ENCODE data around the gene NUCB1.

Gene NUCB1

GRCh38 chr19:48968813-48969218, 68.7 kb downstream of the NUCB1 start:
- DNase-seq = no peak
- H3K27me3 ChIP-seq (ENCODE audit: insufficient read depth, low read depth, severe bottlenecking) = no peaks in the 10 kb centered on the region
- TF ChIP-seq CTCF (IDR thresholded peaks at IDR 0.05; ENCODE audit: low read depth, low read length) = no peak
- no peak overlapping the region for H3K27ac ChIP-seq
- H3K9me3 ChIP-seq (ENCODE audit: severe bottlenecking) = peaks cover 4% of the 10 kb centered on the region
- peaks cover 52% of the 10 kb centered on the region for H3K36me3 ChIP-seq
- no peak overlapping the region for H3K4me3 ChIP-seq (ENCODE audit: low read depth, low read length)

GRCh38 chr19:48969276-48970138, 69.4 kb downstream of the NUCB1 start:
- Histone ChIP-seq H3K27ac (no peak overlapping the region), H3K4me3 (ENCODE audit: low read depth, low read length) (no peak overlapping the region), H3K27me3 (ENCODE audit: insufficient read depth, low read depth, severe bottlenecking) (no peaks in the 10 kb centered on the region), H3K36me3 (peaks cover 57% of the 10 kb centered on the region), H3K9me3 (ENCODE audit: severe bottlenecking) (peaks cover 4% of the 10 kb centered on the region)
- TF ChIP-seq CTCF (IDR thresholded peaks at IDR 0.05; ENCODE audit: low read depth, low read length) = no peak
- no peak for DNase-seq

GRCh38 chr19:48970139-48970766, 70.1 kb downstream of the NUCB1 start:
- DNase-seq = no peak
- no peak for TF ChIP-seq CTCF (IDR thresholded peaks at IDR 0.05; ENCODE audit: low read depth, low read length)
- Histone ChIP-seq H3K4me3 (ENCODE audit: low read depth, low read length) (no peak overlapping the region), H3K27me3 (ENCODE audit: insufficient read depth, low read depth, severe bottlenecking) (no peaks in the 10 kb centered on the region), H3K36me3 (peaks cover 57% of the 10 kb centered on the region), H3K27ac (peak overlapping the region; percentile 19; the same call in 1 of the 2 replicates), H3K9me3 (ENCODE audit: severe bottlenecking) (peaks cover 4% of the 10 kb centered on the region)

GRCh38 chr19:48970923-48971395, 70.8 kb downstream of the NUCB1 start:
- no peak overlapping the region for H3K4me3 ChIP-seq (ENCODE audit: low read depth, low read length)
- no peaks in the 10 kb centered on the region for H3K27me3 ChIP-seq (ENCODE audit: insufficient read depth, low read depth, severe bottlenecking)
- peak; percentile 80 for DNase-seq
- peak; percentile 88 for TF ChIP-seq CTCF (IDR thresholded peaks at IDR 0.05; ENCODE audit: low read depth, low read length)
- peaks cover 57% of the 10 kb centered on the region for H3K36me3 ChIP-seq
- peak overlapping the region; percentile 19; the same call in 1 of the 2 replicates for H3K27ac ChIP-seq
- H3K9me3 ChIP-seq (ENCODE audit: severe bottlenecking) = peaks cover 4% of the 10 kb centered on the region

Measured in WERI-Rb-1 (cell line).